Right atrium auricular region (tissue), 2 donors: ENCODE results near the gene CHAMP1. TPM values are rescaled to one million over a fixed set of nuclear protein-coding genes. Genes with fewer than 3 reads are reported as not detected.

Experiments used
- DNase-seq: peaks from one replicate; pipeline ENCODE4 v3.0.0-alpha.2; 2019; ENCODE audit warnings: low spot score
- H3K27ac ChIP-seq, 2 donors: fragments of 200-600 bp; sonication (generic); 1 replicate in 1 of 2; 2 replicates in 1 of 2; pipeline ENCODE4 v1.5.1; 2016 to 2019
- H3K27me3 ChIP-seq, 2 donors: fragments of 200-600 bp; sonication (generic); one replicate each; pipeline versions ENCODE4 v1.5.1 to v1.6.0; 2017 to 2019
- H3K36me3 ChIP-seq: fragments of 200-600 bp; sonication (generic); one replicate; pipeline ENCODE4 v1.5.1; 2016
- H3K4me1 ChIP-seq, 2 donors: fragments of 200-600 bp; sonication (generic); one replicate each; pipeline versions ENCODE4 v1.5.1 to v1.6.0; 2017 to 2019
- H3K4me3 ChIP-seq, 2 donors: fragments of 200-600 bp; sonication (generic); 1 replicate in 1 of 2; 2 replicates in 1 of 2; pipeline ENCODE4 v1.5.1; 2017 to 2019; ENCODE audit warnings: mild to moderate bottlenecking in 1 of 2, moderate library complexity in 1 of 2
- H3K9me3 ChIP-seq, 2 donors: fragments of 200-600 bp; sonication (generic); one replicate each; pipeline ENCODE4 v1.5.1; 2019
- total RNA-seq, 2 donors: library from RNA; depleted of rRNA; stranded (reverse); fragments of >200 nt; gene quantifications; one replicate each; pipeline ENCODE4 v1.1.0, GENCODE V29; 2016
- TF ChIP-seq, protein P1 (sequence below), 2 donors: fragments of 200-600 bp; sonication (generic); IDR thresholded peaks; one replicate each; pipeline ENCODE4 v1.5.1; 2019; ENCODE audit warnings: antibody characterized with exemption in 2 of 2

Gene CHAMP1
- total RNA-seq, 2 donors from 2014 or later, result 13.9 to 19.6 TPM

DNA sequence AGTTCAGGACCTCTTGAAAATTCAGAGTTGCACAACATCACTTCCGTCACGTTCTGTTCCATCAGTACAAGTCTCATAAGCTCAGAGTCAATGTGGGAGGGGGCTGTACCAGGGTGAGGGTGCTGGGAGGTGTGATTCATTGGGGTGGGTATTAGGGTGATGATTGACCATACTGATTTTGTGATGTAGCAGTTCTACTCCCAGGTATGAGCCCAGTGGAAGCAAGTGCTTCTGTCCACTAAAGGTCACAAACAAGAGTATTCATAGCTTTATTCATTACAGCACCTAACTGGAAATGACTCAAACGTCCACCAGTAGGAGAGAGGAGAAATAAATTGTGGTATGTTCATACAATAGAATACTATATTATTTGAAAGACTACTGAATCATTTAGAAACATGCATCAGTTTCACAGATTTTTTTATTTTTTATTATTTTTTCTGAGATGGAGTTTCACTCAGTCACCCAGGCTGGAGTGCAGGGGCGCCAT, 45.0 kb upstream of the CHAMP1 start:
- Histone ChIP-seq H3K4me3 (no peak overlapping the region), H3K9me3 (no peaks in the 10 kb centered on the region), H3K36me3 (peaks cover 73% of the 10 kb centered on the region), H3K27me3 (no peaks in the 10 kb centered on the region), H3K27ac (no peak overlapping the region), H3K4me1 (no peaks in the 10 kb centered on the region)
- DNase-seq, result no peak
- TF ChIP-seq, protein P1, sequence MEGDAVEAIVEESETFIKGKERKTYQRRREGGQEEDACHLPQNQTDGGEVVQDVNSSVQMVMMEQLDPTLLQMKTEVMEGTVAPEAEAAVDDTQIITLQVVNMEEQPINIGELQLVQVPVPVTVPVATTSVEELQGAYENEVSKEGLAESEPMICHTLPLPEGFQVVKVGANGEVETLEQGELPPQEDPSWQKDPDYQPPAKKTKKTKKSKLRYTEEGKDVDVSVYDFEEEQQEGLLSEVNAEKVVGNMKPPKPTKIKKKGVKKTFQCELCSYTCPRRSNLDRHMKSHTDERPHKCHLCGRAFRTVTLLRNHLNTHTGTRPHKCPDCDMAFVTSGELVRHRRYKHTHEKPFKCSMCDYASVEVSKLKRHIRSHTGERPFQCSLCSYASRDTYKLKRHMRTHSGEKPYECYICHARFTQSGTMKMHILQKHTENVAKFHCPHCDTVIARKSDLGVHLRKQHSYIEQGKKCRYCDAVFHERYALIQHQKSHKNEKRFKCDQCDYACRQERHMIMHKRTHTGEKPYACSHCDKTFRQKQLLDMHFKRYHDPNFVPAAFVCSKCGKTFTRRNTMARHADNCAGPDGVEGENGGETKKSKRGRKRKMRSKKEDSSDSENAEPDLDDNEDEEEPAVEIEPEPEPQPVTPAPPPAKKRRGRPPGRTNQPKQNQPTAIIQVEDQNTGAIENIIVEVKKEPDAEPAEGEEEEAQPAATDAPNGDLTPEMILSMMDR (IDR thresholded peaks at IDR 0.05), result no peak

DNA sequence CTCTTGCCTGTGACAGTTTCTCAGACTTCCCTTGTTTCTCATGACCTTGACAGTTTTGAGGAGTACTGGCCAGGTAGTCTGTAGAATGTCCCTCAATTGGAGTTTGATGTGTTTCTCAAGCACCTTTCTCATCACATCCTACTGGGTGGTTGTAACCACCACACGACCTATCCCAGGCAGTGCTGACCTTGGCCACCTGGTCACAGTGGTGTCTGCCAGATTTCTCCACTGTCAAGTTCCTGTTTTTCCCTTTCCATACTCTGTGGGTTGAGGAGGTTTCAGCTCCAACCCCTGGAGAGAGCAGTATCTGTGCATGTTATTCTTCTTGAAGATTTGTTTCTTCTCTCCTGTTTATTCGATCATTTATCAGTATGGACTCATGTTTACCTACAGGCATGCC, 41.3 kb upstream of the CHAMP1 start:
- TF ChIP-seq, protein P1 (IDR thresholded peaks at IDR 0.05), result no peak
- no peaks in the 10 kb centered on the region for H3K9me3 ChIP-seq

DNA sequence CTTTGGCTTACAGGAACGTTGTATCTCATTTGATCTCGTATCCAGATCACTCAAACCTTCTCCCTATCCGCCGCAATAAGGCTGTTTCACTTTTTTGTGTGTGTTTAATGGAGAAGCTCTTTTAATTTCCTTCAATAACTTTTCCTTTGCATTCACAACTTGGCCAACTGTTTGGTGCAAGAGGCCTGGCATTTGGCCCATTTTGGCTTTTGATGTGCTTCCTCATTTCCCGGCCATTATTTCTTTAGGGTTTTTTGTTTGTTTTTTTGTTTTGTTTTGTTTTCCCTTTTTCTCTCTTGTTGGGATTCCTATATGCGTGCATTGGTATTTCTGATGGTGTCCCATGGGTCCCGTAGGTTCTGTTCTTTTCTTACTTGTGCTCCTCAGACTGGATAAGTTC, 39.0 kb upstream of the CHAMP1 start:
- Histone ChIP-seq H3K27me3 (no peaks in the 10 kb centered on the region), H3K36me3 (peaks cover 21% of the 10 kb centered on the region), H3K4me3 (no peak overlapping the region), H3K4me1 (peaks cover 0 to 1% of the 10 kb centered on the region in 2 donors), H3K27ac (no peak overlapping the region), H3K9me3 (no peaks in the 10 kb centered on the region)
- TF ChIP-seq, protein P1 (IDR thresholded peaks at IDR 0.05), result no peak
- peak; percentile 52 for DNase-seq

More for the DNA sequence above, 41.3 kb upstream of the CHAMP1 start:
- Histone ChIP-seq H3K4me1 (no peaks in the 10 kb centered on the region), H3K27ac (no peak overlapping the region), H3K36me3 (peaks cover 41% of the 10 kb centered on the region), H3K27me3 (no peaks in the 10 kb centered on the region), H3K4me3 (no peak overlapping the region)
- peak; percentile 42 for DNase-seq

DNA sequence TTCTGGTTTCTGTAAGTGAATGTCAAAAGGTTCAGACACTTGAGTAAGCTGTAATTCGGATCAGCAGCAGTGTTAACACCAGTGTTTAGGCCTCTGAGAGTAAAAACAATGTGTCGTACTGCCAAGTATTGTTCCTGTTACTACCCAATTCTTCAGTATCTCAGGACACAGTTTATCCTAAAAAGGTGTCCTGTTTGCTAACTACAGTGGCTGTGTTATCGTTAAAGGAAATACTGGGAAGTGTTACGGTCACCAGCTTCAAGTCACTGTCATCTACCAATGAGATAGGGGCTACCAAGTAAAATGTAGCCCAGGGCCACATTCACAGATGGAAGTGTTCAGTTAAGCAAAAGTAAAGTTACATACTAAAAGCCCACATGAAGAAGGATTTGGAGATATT, 35.2 kb upstream of the CHAMP1 start:
- Histone ChIP-seq H3K27me3 (no peaks in the 10 kb centered on the region), H3K4me3 (no peak overlapping the region), H3K9me3 (no peaks in the 10 kb centered on the region), H3K27ac (no peak overlapping the region), H3K4me1 (peaks cover 0 to 25% of the 10 kb centered on the region in 2 donors), H3K36me3 (peaks cover 6% of the 10 kb centered on the region)
- DNase-seq, result no peak
- TF ChIP-seq, protein P1 (IDR thresholded peaks at IDR 0.05), result no peak

DNA sequence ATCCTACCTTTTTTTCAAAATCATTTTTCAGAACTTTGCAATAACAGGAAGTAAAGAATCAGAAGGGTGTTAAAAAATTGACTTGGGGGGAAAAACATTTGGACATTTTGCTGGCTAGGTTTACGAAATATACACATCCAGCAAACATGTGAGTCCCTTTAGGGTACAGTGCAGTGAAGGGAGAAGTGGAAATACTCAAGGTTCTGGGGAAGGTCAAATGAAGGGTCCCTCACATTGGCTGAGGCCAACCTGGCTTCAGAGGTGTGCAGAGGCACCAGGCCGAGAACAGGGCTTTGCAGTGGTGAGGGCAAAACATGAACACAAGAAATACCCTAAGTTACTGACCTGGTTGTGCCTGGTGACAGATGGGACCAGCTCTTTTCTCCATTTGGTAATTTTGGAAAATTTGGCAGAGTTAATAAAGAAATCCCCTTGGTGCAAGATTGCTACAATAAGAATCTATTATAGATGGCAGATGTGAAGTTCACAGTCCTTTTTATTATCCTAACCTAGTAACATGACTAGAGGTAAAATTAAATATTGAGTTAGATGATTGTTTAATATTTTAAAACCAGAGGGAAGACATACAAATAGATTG, 34.4 kb upstream of the CHAMP1 start:
- H3K27ac ChIP-seq, result peak overlapping the region in 1 of 2 donors; percentile 99
- TF ChIP-seq, protein P1 (IDR thresholded peaks at IDR 0.05), result no peak
- H3K9me3 ChIP-seq, result no peaks in the 10 kb centered on the region
- no peaks in the 10 kb centered on the region for H3K27me3 ChIP-seq
- DNase-seq, result no peak
- peaks cover 0 to 25% of the 10 kb centered on the region in 2 donors for H3K4me1 ChIP-seq
- no peaks in the 10 kb centered on the region for H3K36me3 ChIP-seq
- H3K4me3 ChIP-seq, result no peak overlapping the region
